GM12874 (cell line): ENCODE data around the gene CIAO2B.

ENCODE experiments used
- CTCF ChIP-seq: IDR thresholded peaks from 2 replicates; pipeline ENCODE4 v1.5.1; 2011; ENCODE audit warnings: low read depth, mild to moderate bottlenecking, control low read depth, low read length, moderate library complexity; ENCODE audit not compliant: insufficient read depth

Gene CIAO2B

GRCh38 chr16:66928702-66929388 lies 5.4 kb downstream of the CIAO2B start:
- peak; percentile 51 for TF ChIP-seq CTCF

- no peak for TF ChIP-seq CTCF
These were observed 6.1 kb downstream of the CIAO2B start for GRCh38 chr16:66927918-66928649.

- no peak for TF ChIP-seq CTCF
These were observed 7.2 kb downstream of the CIAO2B start for GRCh38 chr16:66926961-66927436.

GRCh38 chr16:66926171-66926947 lies 7.8 kb downstream of the CIAO2B start:
- no peak for TF ChIP-seq CTCF

- TF ChIP-seq CTCF: no peak
These were observed 8.8 kb downstream of the CIAO2B start, which contains the start of gene RRAD for GRCh38 chr16:66925322-66925840. TSS of gene RRAD (minus strand) at chr16:66925535. CDS start at chr16:66925179, 356 bp downstream.

- TF ChIP-seq CTCF: peak; percentile 63
These were observed 9.5 kb downstream of the CIAO2B start for GRCh38 chr16:66924527-66925321.
